Ovary (tissue), 9 donors: ENCODE results near the gene DAB2. TPM values are rescaled to one million over a fixed set of nuclear protein-coding genes. Genes with fewer than 3 reads are reported as not detected.

Experiments used
- DNase-seq, 5 donors: peaks; one replicate each; pipeline ENCODE4 v3.0.0-alpha.2; 2019 to 2020
- H3K27ac ChIP-seq, 2 donors: fragments of 200-600 bp; one replicate each; pipeline versions ENCODE4 v1.5.1 to v1.8.0; 2019 to 2022
- H3K27me3 ChIP-seq: fragments of 200-600 bp; one replicate; pipeline ENCODE4 v1.8.0; 2022
- H3K36me3 ChIP-seq: fragments of 200-600 bp; sonication (generic); one replicate; pipeline ENCODE4 v1.5.1; 2019
- H3K4me1 ChIP-seq: one replicate; pipeline ENCODE4 v1.8.1; 2013; ENCODE audit warnings: mild to moderate bottlenecking, moderate library complexity; ENCODE audit not compliant: insufficient read depth
- H3K4me3 ChIP-seq: fragments of 200-600 bp; sonication (generic); one replicate; pipeline ENCODE4 v1.5.1; 2017
- H3K9me3 ChIP-seq, 2 donors: fragments of 200-600 bp in 1 of 2; sonication (generic) in 1 of 2; one replicate each; pipeline versions ENCODE4 v1.5.1 to v1.8.1; 2013 to 2019; ENCODE audit warnings: mild to moderate bottlenecking in 1 of 2, moderate library complexity in 1 of 2
- EP300 ChIP-seq: sonication (generic); formaldehyde crosslinking; IDR thresholded peaks from one replicate; pipeline ENCODE4 v1.6.1; 2017; ENCODE audit warnings: antibody characterized with exemption
- POLR2A ChIP-seq: fragments of 450-650 bp; IDR thresholded peaks from one replicate; pipeline ENCODE4 v1.6.1; 2017; ENCODE audit warnings: antibody characterized with exemption, mild to moderate bottlenecking, moderate library complexity
- WGBS, 3 donors: extraction: QIAGEN DNeasy Blood & Tissue Kit in 1 of 3; methylation state at CpG; one replicate each; pipeline versions ENCODE4 v1.1.5 to v1.1.7; 2013 to 2017; 5-methylcytosine and 5-hydroxymethylcytosine counted together
- intact Hi-C, 4 donors: fragments of 100-400 bp; cut with DNase I; formaldehyde crosslinking; loops; one replicate each; pipeline versions ENCODE4 v1.11.0 to v1.15.1; 2022 to 2023
- polyA plus RNA-seq, 2 donors: library from polyadenylated mRNA; stranded (reverse); fragments of 200-250 nt in 1 of 2; fragments of 350-450 nt in 1 of 2; fragmentation: Illumina TruSeq in 1 of 2; extraction: RNeasy Lipid Tissue Mini Kit (QIAGEN cat#74804) in 1 of 2; gene quantifications; one replicate each; pipeline ENCODE4 v1.2.3, GENCODE V29; 2013 to 2014
- total RNA-seq, 7 donors: library from RNA; depleted of rRNA in 2 of 7; stranded (reverse); fragments of >200 nt in 2 of 7; fragmentation: NEBNext Ultra II Directional in 3 of 7; extraction: Animal tissue kit (Norgen Biotek cat#: 25700) in 3 of 7; gene quantifications; one replicate each; pipeline versions ENCODE4 v1.1.0 to v1.2.4, GENCODE V29; 2016 to 2023
- TF ChIP-seq, protein P1 (sequence below), 3 donors: fragments of 450-650 bp in 2 of 3; fragments of 200-600 bp in 1 of 3; IDR thresholded peaks; one replicate each; pipeline versions ENCODE4 v1.5.1 to v1.8.0; 2016 to 2022; ENCODE audit warnings: antibody characterized with exemption in 3 of 3, mild to moderate bottlenecking in 1 of 3
- donor health status: DM: no; HTN: no; CAD: no; lungs with moderate emphysema.
- donor health status: DM: no; HTN: no; CAD: no.
- donor health status: Bipolar disorder and iron deficiency.
- donor health status: DM: yes; HTN: yes; CAD: no.
- donor health status: DM: no; HTN: no; CAD: no.
- donor health status: DM: yes; HTN: yes; CAD: no.

Gene DAB2
- total and polyA plus RNA-seq, 9 donors, result 25.0 to 118 (median 38.7) TPM

GRCh38 chr5:39363217-39363616, 61.6 kb downstream of the DAB2 start:
- H3K27me3 ChIP-seq, result no peaks in the 10 kb centered on the region
- no peak for DNase-seq
- WGBS, 3 donors, result 77 to 87% (median 85%) methylated on average over 4 of the region's 4 CpGs
- no peaks in the 10 kb centered on the region for H3K36me3 ChIP-seq
- intact Hi-C loops, result no loop called here
- no peak overlapping the region for H3K4me3 ChIP-seq
- no peak for TF ChIP-seq POLR2A
- H3K9me3 ChIP-seq, result no peaks in the 10 kb centered on the region
- no peaks in the 10 kb centered on the region for H3K4me1 ChIP-seq
- no peak overlapping the region for H3K27ac ChIP-seq

DNA sequence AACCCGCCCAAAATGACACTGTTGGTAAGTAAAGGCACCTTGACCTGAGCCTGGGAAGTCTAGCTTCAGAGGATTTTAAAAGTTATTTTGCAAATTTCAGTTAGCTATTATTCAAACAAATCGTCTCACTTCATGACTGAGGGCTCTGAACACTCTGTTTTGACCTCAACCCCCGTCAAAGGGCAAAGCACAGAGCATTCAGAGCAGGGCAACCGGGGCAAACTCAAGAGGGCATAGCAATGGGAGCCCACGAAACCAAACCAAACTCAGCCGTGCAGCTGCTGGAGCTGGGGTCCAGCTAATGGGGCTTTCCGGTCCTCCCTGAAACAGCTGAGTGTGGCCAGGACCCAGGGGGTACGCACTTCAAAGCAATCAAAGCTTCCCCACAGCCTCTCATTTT, 62.1 kb downstream of the DAB2 start:
- Histone ChIP-seq H3K27ac (no peak overlapping the region), H3K36me3 (no peaks in the 10 kb centered on the region), H3K4me1 (no peaks in the 10 kb centered on the region), H3K4me3 (no peak overlapping the region), H3K27me3 (no peaks in the 10 kb centered on the region), H3K9me3 (no peaks in the 10 kb centered on the region)
- no peak for DNase-seq
- TF ChIP-seq POLR2A (no peak), EP300 (no peak)
- TF ChIP-seq, protein P1, sequence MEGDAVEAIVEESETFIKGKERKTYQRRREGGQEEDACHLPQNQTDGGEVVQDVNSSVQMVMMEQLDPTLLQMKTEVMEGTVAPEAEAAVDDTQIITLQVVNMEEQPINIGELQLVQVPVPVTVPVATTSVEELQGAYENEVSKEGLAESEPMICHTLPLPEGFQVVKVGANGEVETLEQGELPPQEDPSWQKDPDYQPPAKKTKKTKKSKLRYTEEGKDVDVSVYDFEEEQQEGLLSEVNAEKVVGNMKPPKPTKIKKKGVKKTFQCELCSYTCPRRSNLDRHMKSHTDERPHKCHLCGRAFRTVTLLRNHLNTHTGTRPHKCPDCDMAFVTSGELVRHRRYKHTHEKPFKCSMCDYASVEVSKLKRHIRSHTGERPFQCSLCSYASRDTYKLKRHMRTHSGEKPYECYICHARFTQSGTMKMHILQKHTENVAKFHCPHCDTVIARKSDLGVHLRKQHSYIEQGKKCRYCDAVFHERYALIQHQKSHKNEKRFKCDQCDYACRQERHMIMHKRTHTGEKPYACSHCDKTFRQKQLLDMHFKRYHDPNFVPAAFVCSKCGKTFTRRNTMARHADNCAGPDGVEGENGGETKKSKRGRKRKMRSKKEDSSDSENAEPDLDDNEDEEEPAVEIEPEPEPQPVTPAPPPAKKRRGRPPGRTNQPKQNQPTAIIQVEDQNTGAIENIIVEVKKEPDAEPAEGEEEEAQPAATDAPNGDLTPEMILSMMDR (IDR thresholded peaks at IDR 0.05), result no peak
- WGBS, 3 donors, result 57 to 80% (median 58%) methylated on average over 8 of the region's 8 CpGs
- intact Hi-C loops, result no loop called here

- Histone ChIP-seq H3K27ac (no peak overlapping the region), H3K36me3 (no peaks in the 10 kb centered on the region), H3K9me3 (no peaks in the 10 kb centered on the region), H3K4me1 (no peaks in the 10 kb centered on the region), H3K4me3 (no peak overlapping the region), H3K27me3 (no peaks in the 10 kb centered on the region)
- no peak for DNase-seq
- intact Hi-C loops, result no loop called here
- no peak for TF ChIP-seq EP300
- TF ChIP-seq, protein P1 (IDR thresholded peaks at IDR 0.05), result no peak
- no peak for TF ChIP-seq POLR2A
- WGBS, 3 donors, result 85 to 90% (median 89%) methylated on average over 4 of the region's 4 CpGs
These were observed 63.5 kb downstream of the DAB2 start for GRCh38 chr5:39361306-39361705.

- no peak overlapping the region for H3K4me3 ChIP-seq
- TF ChIP-seq POLR2A (no peak), EP300 (no peak)
- TF ChIP-seq, protein P1 (IDR thresholded peaks at IDR 0.05), result no peak
- 85 to 89% (median 85%) methylated on average over 5 of the region's 5 CpGs for WGBS, 3 donors
- H3K9me3 ChIP-seq, result no peaks in the 10 kb centered on the region
- H3K4me1 ChIP-seq, result no peaks in the 10 kb centered on the region
- intact Hi-C loops, result no loop called here
- H3K36me3 ChIP-seq, result no peaks in the 10 kb centered on the region
- no peak overlapping the region for H3K27ac ChIP-seq
- no peak for DNase-seq
- H3K27me3 ChIP-seq, result no peaks in the 10 kb centered on the region
These were observed 64.2 kb downstream of the DAB2 start for GRCh38 chr5:39360471-39361111.

DNA sequence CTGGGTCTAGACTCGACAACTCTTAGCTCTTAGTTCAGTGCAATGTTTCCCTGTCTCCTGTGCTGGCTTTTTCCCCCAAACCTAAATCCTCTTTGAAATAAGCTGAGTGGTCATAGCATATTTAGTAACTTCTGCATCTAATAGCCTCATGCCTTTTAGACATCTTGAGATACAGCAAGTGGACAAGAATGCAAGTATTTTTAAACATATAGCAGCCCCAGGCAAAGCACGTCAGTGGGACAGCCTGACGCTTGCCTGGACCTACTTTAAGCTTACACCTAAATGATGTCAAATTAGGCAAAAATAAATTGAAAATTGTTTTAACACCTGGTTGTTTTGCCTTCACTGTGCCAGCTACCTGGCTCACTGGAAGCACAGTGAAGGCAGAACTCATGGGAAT, 68.5 kb downstream of the DAB2 start:
- TF ChIP-seq EP300, result no peak
- TF ChIP-seq POLR2A, result no peak
- TF ChIP-seq, protein P1 (IDR thresholded peaks at IDR 0.05), result no peak
- WGBS, 3 donors, result 91 to 96% (median 93%) methylated on average over 3 of the region's 3 CpGs
- DNase-seq, result no peak
- H3K27ac ChIP-seq, result no peak overlapping the region
- no peaks in the 10 kb centered on the region for H3K9me3 ChIP-seq
- H3K36me3 ChIP-seq, result no peaks in the 10 kb centered on the region
- H3K4me3 ChIP-seq, result no peak overlapping the region
- no peaks in the 10 kb centered on the region for H3K27me3 ChIP-seq
- H3K4me1 ChIP-seq, result no peaks in the 10 kb centered on the region
- intact Hi-C loops, result no loop called here
